ENCODE measurements around the gene DUSP16.
"Not testable (repeated sequence)": the region's sequence is repeated elsewhere in the genome, so short reads cannot be mapped to it uniquely, and the experiment has no call there.

The DUSP16 gene

DNA sequence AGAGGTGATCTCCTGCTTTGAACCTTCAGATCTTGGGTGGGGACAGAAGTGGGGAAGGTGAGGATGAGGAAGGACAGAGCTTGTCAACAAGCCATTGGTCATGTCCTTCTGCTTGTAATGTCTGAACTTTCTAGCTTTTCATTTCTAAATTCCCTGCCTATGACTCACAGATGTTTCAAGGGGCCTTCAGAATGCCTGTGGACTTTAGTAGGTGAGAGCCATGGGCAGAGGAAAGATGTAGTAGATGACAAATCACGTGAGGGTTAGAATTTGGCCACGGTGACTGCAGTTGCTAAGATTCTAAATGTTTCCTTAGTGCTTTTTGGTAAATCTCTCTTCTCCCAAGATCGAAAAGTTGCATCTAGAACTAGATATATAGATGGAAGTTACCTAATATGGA, 30.3 kb upstream of the DUSP16 start:
- no peak overlapping the region for H3K4me3 ChIP-seq (ENCODE audit: low read depth, low read length)
- no peak for DNase-seq (ENCODE audit: low read depth)
- TF ChIP-seq, protein P1, sequence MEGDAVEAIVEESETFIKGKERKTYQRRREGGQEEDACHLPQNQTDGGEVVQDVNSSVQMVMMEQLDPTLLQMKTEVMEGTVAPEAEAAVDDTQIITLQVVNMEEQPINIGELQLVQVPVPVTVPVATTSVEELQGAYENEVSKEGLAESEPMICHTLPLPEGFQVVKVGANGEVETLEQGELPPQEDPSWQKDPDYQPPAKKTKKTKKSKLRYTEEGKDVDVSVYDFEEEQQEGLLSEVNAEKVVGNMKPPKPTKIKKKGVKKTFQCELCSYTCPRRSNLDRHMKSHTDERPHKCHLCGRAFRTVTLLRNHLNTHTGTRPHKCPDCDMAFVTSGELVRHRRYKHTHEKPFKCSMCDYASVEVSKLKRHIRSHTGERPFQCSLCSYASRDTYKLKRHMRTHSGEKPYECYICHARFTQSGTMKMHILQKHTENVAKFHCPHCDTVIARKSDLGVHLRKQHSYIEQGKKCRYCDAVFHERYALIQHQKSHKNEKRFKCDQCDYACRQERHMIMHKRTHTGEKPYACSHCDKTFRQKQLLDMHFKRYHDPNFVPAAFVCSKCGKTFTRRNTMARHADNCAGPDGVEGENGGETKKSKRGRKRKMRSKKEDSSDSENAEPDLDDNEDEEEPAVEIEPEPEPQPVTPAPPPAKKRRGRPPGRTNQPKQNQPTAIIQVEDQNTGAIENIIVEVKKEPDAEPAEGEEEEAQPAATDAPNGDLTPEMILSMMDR (IDR thresholded peaks at IDR 0.05; ENCODE audit: low read depth, low read length, missing control alignments) = no peak

DNA sequence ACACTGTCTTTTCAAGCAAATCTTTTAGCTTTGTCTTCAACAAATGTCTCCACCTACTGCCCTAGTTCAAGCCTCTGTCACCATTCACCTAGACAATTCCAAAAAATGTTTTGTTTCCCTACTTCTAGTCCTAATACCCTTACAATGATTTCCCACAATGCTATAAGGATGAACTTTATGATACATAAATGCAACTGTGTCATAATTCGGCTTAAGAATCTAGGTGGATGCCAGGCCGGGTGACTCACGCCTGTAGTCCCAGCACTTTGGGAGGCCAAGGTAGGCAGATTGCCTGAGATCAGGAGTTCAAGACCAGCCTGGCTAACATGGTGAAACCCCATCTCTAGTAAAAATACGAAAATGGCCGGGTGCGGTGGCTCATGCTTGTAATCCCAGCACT, 28.3 kb upstream of the DUSP16 start:
- TF ChIP-seq, protein P1 (IDR thresholded peaks at IDR 0.05; ENCODE audit: low read depth, low read length, missing control alignments) = no peak
- DNase-seq (ENCODE audit: low read depth) = no peak
- H3K4me3 ChIP-seq (ENCODE audit: low read depth, low read length) = no peak overlapping the region

GRCh38 chr12:12588436-12588835, 25.8 kb upstream of the DUSP16 start:
- not testable (repeated sequence) for DNase-seq (ENCODE audit: low read depth); H3K4me3 ChIP-seq (ENCODE audit: low read depth, low read length)

DNA sequence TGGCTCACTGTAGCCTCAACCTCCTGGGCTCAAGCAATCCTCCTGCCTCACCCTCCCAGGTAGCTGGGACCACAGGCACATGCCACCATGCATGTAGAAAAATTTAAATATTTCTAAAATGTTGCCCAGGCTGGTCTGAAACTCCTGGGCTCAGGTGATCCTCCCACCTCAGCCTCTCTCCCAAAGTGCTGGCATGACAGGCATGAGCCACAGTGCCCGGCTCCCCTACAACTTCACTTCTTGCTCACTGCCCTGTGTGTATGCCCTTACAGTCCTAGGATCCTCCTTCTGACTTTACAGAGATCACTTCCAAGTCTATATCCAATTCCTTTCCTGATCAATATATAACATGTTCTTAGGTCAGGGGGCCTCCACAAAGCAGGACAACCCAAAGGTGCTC, 25.2 kb upstream of the DUSP16 start:
- TF ChIP-seq, protein P1 (IDR thresholded peaks at IDR 0.05; ENCODE audit: low read depth, low read length, missing control alignments) = no peak

DNA sequence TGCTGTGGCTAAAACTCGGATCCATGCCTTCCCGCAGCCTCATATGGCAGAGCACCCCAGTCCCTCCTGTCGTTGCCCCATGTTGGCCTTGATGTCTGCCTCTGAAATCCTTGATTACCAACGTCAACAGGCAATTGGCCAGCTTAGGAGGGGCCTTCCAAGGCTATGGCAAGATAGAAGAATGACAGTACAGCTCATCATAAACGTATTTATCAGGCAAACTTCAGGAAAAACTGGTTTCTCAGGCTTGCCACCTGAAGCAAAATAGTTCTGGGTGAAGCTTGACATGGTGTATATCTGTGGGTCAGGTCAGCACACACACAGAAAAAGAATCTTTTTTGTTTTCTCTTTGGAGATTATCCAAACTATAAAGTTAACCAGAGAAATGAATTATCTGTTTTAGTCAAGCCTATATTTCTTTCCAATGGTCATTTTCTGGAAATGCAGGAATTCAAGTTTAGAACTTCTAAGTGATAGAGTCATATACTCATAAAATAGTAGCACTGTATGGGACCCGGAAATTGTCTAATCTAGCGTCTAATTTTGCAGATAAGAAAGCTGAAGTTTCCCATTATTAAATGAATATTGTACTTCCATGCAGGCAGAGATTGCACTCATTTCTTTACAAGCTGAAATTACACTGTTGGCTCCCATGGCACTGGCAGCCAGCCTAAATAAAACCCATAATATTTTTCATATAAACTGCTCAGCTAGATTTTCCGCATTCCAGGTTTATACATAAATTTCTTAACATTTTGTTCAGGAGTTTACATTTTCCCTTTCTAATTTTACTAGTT, 24.4 kb upstream of the DUSP16 start:
- H3K4me3 ChIP-seq (ENCODE audit: low read depth, low read length) = no peak overlapping the region
- no peak for DNase-seq (ENCODE audit: low read depth)
- TF ChIP-seq, protein P1 (IDR thresholded peaks at IDR 0.05; ENCODE audit: low read depth, low read length, missing control alignments) = no peak

More for the DNA sequence above, 25.2 kb upstream of the DUSP16 start:
- no peak overlapping the region for H3K4me3 ChIP-seq (ENCODE audit: low read depth, low read length)
- no peak for DNase-seq (ENCODE audit: low read depth)

- no peak overlapping the region for H3K4me3 ChIP-seq (ENCODE audit: low read depth, low read length)
- DNase-seq (ENCODE audit: low read depth) = no peak
Measured at GRCh38 chr12:12585115-12585863, 22.6 kb upstream of the DUSP16 start.

More at GRCh38 chr12:12585115-12585863, 22.6 kb upstream of the DUSP16 start:
- TF ChIP-seq, protein P1 (IDR thresholded peaks at IDR 0.05; ENCODE audit: low read depth, low read length, missing control alignments) = no peak

All from GM12864 (cell line).